Astrocyte (in vitro differentiated cells and primary cell): ENCODE results near the gene TOX3. TPM values are rescaled to one million over a fixed set of nuclear protein-coding genes. Genes with fewer than 3 reads are reported as not detected.

ENCODE experiments used
- DNase-seq: peaks from one replicate; pipeline ENCODE4 v3.0.0-alpha.2; 2010; ENCODE audit warnings: low read depth
- FAIRE-seq: peaks from 2 replicates; lab custom pipeline; 2011; peaks lifted over from hg19 to GRCh38; lab: Jason Lieb, UNC
- H2AFZ ChIP-seq: 2 replicates; pipeline ENCODE4 v1.6.0; 2012; ENCODE audit warnings: low read depth, low read length, inconsistent platforms
- H3K27ac ChIP-seq: 2 replicates; pipeline ENCODE4 v1.5.1; 2011; ENCODE audit warnings: low read depth, low read length, inconsistent platforms
- H3K27me3 ChIP-seq: 2 replicates; pipeline ENCODE4 v1.6.0; 2011; ENCODE audit warnings: low read length, inconsistent platforms; ENCODE audit not compliant: insufficient read depth
- H3K36me3 ChIP-seq: 2 replicates; pipeline ENCODE4 v1.5.1; 2011; ENCODE audit warnings: low read length, inconsistent platforms; ENCODE audit not compliant: insufficient read depth
- H3K4me1 ChIP-seq: 2 replicates; pipeline ENCODE4 v1.5.1; 2011; ENCODE audit warnings: low read length, inconsistent platforms; ENCODE audit not compliant: insufficient read depth
- H3K4me2 ChIP-seq: 2 replicates; pipeline ENCODE4 v1.6.0; 2012; ENCODE audit warnings: low read length, inconsistent platforms
- H3K4me3 ChIP-seq: 2 replicates; pipeline ENCODE4 v1.5.1; 2011; ENCODE audit warnings: low read depth, mild to moderate bottlenecking, low read length, inconsistent platforms; ENCODE audit not compliant: insufficient read depth
- H3K79me2 ChIP-seq: 2 replicates; pipeline ENCODE4 v1.6.0; 2012; ENCODE audit warnings: mild to moderate bottlenecking, low read length, inconsistent platforms; ENCODE audit not compliant: insufficient read depth
- H3K9ac ChIP-seq: 2 replicates; pipeline ENCODE4 v1.6.0; 2012; ENCODE audit warnings: mild to moderate bottlenecking, low read length, inconsistent platforms
- H3K9me3 ChIP-seq: 2 replicates; pipeline ENCODE4 v1.5.1; 2012; ENCODE audit warnings: low read depth, mild to moderate bottlenecking, low read length, inconsistent platforms; ENCODE audit not compliant: insufficient read depth
- H4K20me1 ChIP-seq: 2 replicates; pipeline ENCODE4 v1.6.0; 2012; ENCODE audit warnings: low read length, inconsistent platforms; ENCODE audit not compliant: insufficient read depth
- H3K27ac Mint-ChIP-seq: one replicate; pipeline ENCODE4 v1.8.0; 2021; ENCODE audit warnings: mild to moderate bottlenecking, mixed read lengths; ENCODE audit not compliant: unreplicated experiment
- H3K27me3 Mint-ChIP-seq: one replicate; pipeline ENCODE4 v1.8.0; 2021; ENCODE audit warnings: low read depth, mixed read lengths; ENCODE audit not compliant: unreplicated experiment
- H3K36me3 Mint-ChIP-seq: one replicate; pipeline ENCODE4 v1.8.0; 2021; ENCODE audit warnings: low read depth, mixed read lengths; ENCODE audit not compliant: unreplicated experiment
- H3K4me1 Mint-ChIP-seq: one replicate; pipeline ENCODE4 v1.8.0; 2021; ENCODE audit warnings: low read depth, mixed read lengths; ENCODE audit not compliant: unreplicated experiment
- H3K4me3 Mint-ChIP-seq: one replicate; pipeline ENCODE4 v1.8.0; 2021; ENCODE audit warnings: mild to moderate bottlenecking, moderate library complexity, mixed read lengths; ENCODE audit not compliant: unreplicated experiment
- H3K9me3 Mint-ChIP-seq: one replicate; pipeline ENCODE4 v1.8.0; 2021; ENCODE audit warnings: mild to moderate bottlenecking, mixed read lengths; ENCODE audit not compliant: unreplicated experiment
- EZH2 ChIP-seq: IDR thresholded peaks from 2 replicates; pipeline ENCODE4 v1.6.1; 2012; ENCODE audit warnings: mild to moderate bottlenecking, low read length, inconsistent platforms; ENCODE audit not compliant: insufficient read depth
- total RNA-seq: library from RNA; stranded (reverse); gene quantifications from 2 replicates; pipeline ENCODE4 v1.2.1, GENCODE V29; 2021
- TF ChIP-seq, protein P1 (sequence below): IDR thresholded peaks from 2 replicates; pipeline ENCODE4 v1.5.1; 2011; ENCODE audit warnings: low read depth, mild to moderate bottlenecking, inconsistent platforms, low read length, moderate library complexity; ENCODE audit not compliant: insufficient read depth

The TOX3 gene
- total RNA-seq, 1 donor from 2014 or later, result 2.3 TPM

DNA sequence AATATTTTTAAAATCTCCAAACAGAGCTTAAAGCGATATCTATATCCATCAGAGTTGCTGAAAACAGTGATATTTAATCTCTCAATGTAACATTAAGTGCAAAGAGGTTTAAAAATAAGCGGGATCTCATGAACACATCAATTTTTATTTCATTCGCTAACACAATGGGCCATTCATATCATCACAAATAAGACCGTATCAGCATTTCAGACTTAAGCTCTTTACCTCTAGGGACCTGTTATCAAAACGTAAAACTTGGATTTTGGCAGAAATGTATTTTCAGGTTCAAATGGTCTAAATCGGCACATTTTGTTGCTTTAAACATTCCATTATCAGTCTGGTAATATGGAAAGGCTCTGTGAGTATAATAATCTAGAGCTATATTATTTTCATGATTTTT is 77.9 kb downstream of the TOX3 start:
- Histone ChIP-seq H3K27me3 (no peaks in the 10 kb centered on the region), H3K4me2 (no peak overlapping the region), H3K27ac (no peak overlapping the region), H3K4me1 (no peaks in the 10 kb centered on the region), H3K4me3 (no peak overlapping the region), H3K79me2 (no peaks in the 10 kb centered on the region), H4K20me1 (no peaks in the 10 kb centered on the region), H3K9ac (no peak overlapping the region), H3K36me3 (no peaks in the 10 kb centered on the region), H3K9me3 (no peaks in the 10 kb centered on the region), H2AFZ (no peak overlapping the region)
- Mint-ChIP-seq H3K4me3 (no peak overlapping the region), H3K27ac (no peak overlapping the region), H3K27me3 (no peaks in the 10 kb centered on the region), H3K4me1 (peaks cover 8% of the 10 kb centered on the region), H3K9me3 (no peaks in the 10 kb centered on the region), H3K36me3 (no peaks in the 10 kb centered on the region)
- no peak for DNase-seq
- no peak for FAIRE-seq
- no peak for TF ChIP-seq EZH2
- TF ChIP-seq, protein P1, sequence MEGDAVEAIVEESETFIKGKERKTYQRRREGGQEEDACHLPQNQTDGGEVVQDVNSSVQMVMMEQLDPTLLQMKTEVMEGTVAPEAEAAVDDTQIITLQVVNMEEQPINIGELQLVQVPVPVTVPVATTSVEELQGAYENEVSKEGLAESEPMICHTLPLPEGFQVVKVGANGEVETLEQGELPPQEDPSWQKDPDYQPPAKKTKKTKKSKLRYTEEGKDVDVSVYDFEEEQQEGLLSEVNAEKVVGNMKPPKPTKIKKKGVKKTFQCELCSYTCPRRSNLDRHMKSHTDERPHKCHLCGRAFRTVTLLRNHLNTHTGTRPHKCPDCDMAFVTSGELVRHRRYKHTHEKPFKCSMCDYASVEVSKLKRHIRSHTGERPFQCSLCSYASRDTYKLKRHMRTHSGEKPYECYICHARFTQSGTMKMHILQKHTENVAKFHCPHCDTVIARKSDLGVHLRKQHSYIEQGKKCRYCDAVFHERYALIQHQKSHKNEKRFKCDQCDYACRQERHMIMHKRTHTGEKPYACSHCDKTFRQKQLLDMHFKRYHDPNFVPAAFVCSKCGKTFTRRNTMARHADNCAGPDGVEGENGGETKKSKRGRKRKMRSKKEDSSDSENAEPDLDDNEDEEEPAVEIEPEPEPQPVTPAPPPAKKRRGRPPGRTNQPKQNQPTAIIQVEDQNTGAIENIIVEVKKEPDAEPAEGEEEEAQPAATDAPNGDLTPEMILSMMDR, result no peak

DNA sequence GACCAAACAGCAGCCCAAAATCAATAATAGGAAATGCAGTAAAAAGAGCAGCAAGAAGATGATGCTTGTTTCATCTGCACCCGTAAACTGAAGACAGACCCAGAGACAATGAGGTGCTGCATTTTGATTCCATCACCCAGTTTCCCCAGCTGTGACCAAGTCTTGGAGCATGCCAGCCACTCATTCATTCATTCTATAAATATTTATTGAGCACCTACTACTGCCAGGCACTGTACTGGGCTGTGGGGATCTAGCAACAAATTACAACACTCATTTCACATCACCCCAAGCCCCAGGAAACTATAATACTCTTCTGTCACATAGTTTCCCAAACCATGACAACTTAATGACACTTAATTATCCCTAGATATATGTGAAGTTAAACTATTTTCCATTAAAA is 79.2 kb downstream of the TOX3 start:
- no peaks in the 10 kb centered on the region for H3K36me3 Mint-ChIP-seq
- Histone ChIP-seq H3K79me2 (no peaks in the 10 kb centered on the region), H3K9ac (no peak overlapping the region), H3K36me3 (no peaks in the 10 kb centered on the region), H3K4me2 (no peak overlapping the region), H3K27me3 (no peaks in the 10 kb centered on the region), H3K4me3 (no peak overlapping the region), H2AFZ (no peak overlapping the region), H4K20me1 (no peaks in the 10 kb centered on the region), H3K4me1 (no peaks in the 10 kb centered on the region), H3K27ac (no peak overlapping the region), H3K9me3 (no peaks in the 10 kb centered on the region)
- peaks cover 8% of the 10 kb centered on the region for H3K4me1 Mint-ChIP-seq
- no peak overlapping the region for H3K4me3 Mint-ChIP-seq
- H3K9me3 Mint-ChIP-seq, result no peaks in the 10 kb centered on the region
- H3K27ac Mint-ChIP-seq, result no peak overlapping the region
- TF ChIP-seq, protein P1, result no peak
- H3K27me3 Mint-ChIP-seq, result no peaks in the 10 kb centered on the region
- DNase-seq (no peak), FAIRE-seq (no peak)

DNA sequence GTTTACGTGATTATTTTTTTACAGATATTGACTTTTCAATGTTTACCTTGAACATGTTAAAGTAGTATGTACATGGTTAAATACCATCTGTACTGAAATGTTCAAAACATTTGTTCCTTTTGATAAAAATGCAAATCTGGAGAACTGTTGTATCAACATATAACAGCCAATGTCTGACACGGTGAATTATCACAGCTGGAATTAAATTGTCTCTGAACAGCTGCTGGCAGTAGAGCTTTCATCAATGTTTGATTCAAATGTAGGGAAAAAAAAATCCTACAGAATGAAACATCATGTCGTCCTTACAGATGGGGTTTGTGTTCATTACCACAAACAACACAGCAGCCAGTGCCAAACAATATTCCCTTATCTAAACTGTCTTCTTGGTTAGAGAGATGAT is 79.9 kb downstream of the TOX3 start:
- FAIRE-seq (no peak), DNase-seq (no peak)
- H3K36me3 Mint-ChIP-seq, result no peaks in the 10 kb centered on the region
- Histone ChIP-seq H3K9ac (no peak overlapping the region), H4K20me1 (no peaks in the 10 kb centered on the region), H3K79me2 (no peaks in the 10 kb centered on the region), H3K27me3 (no peaks in the 10 kb centered on the region), H3K4me1 (no peaks in the 10 kb centered on the region), H3K4me3 (no peak overlapping the region), H3K27ac (no peak overlapping the region), H3K36me3 (no peaks in the 10 kb centered on the region), H2AFZ (no peak overlapping the region), H3K9me3 (no peaks in the 10 kb centered on the region), H3K4me2 (no peak overlapping the region)
- H3K27me3 Mint-ChIP-seq, result no peaks in the 10 kb centered on the region
- no peaks in the 10 kb centered on the region for H3K9me3 Mint-ChIP-seq
- no peak for TF ChIP-seq EZH2
- TF ChIP-seq, protein P1, result no peak
- no peak overlapping the region for H3K27ac Mint-ChIP-seq
- H3K4me1 Mint-ChIP-seq, result peaks cover 8% of the 10 kb centered on the region
- no peak overlapping the region for H3K4me3 Mint-ChIP-seq
